Upper lobe of left lung (tissue), 6 donors: ENCODE results near the gene SLC38A11. TPM values are rescaled to one million over a fixed set of nuclear protein-coding genes. Genes with fewer than 3 reads are reported as not detected.

ENCODE experiments used
- ATAC-seq, 2 donors: fragments of 200-7000 bp; cut with Tn5 transposase; one replicate each; pipeline ENCODE4 v1.9.1; 2022; ENCODE audit warnings: mild to moderate bottlenecking in 2 of 2, moderate library complexity in 2 of 2; ENCODE audit not compliant: low FRiP score in 2 of 2
- DNase-seq, 2 donors: peaks; one replicate each; pipeline ENCODE4 v3.0.0-alpha.2; 2019 to 2020
- H3K27ac ChIP-seq, 4 donors: fragments of 200-600 bp; sonication (generic); one replicate each; pipeline ENCODE4 v1.5.1; 2016 to 2019
- H3K27me3 ChIP-seq, 4 donors: fragments of 200-600 bp; sonication (generic); one replicate each; pipeline ENCODE4 v1.5.1; 2017 to 2019
- H3K36me3 ChIP-seq, 4 donors: fragments of 200-600 bp; sonication (generic); one replicate each; pipeline ENCODE4 v1.5.1; 2016 to 2019
- H3K4me1 ChIP-seq, 4 donors: fragments of 200-600 bp; sonication (generic); one replicate each; pipeline ENCODE4 v1.5.1; 2018 to 2019
- H3K4me3 ChIP-seq, 4 donors: fragments of 200-600 bp; sonication (generic); one replicate each; pipeline ENCODE4 v1.5.1; 2017 to 2019; ENCODE audit warnings: mild to moderate bottlenecking in 2 of 4, moderate library complexity in 1 of 4
- H3K9me3 ChIP-seq, 4 donors: fragments of 200-600 bp; sonication (generic); one replicate each; pipeline ENCODE4 v1.5.1; 2018 to 2019
- EP300 ChIP-seq, 4 donors: sonication (generic); formaldehyde crosslinking; IDR thresholded peaks; one replicate each; pipeline ENCODE4 v1.5.1; 2017; ENCODE audit warnings: antibody characterized with exemption in 4 of 4, control low read depth in 2 of 4
- POLR2A ChIP-seq, 4 donors: fragments of 450-650 bp; IDR thresholded peaks; one replicate each; pipeline ENCODE4 v1.5.1; 2016 to 2017; ENCODE audit warnings: antibody characterized with exemption in 4 of 4, mild to moderate bottlenecking in 2 of 4
- POLR2AphosphoS5 ChIP-seq, 2 donors: sonication (generic); formaldehyde crosslinking; IDR thresholded peaks; one replicate each; pipeline ENCODE4 v1.5.1; 2017; ENCODE audit warnings: antibody characterized with exemption in 2 of 2
- WGBS, 2 donors: methylation state at CpG; one replicate each; pipeline ENCODE4 v1.1.5; 2017 to 2018; 5-methylcytosine and 5-hydroxymethylcytosine counted together
- total RNA-seq, 6 donors: library from RNA; depleted of rRNA in 4 of 6; stranded (reverse); fragments of >200 nt in 4 of 6; gene quantifications; one replicate each; pipeline versions ENCODE4 v1.1.0 to v1.2.1, GENCODE V29; 2016 to 2021
- TF ChIP-seq, protein P1 (sequence below), 6 experiments: fragments of 450-650 bp in 4 of 6; fragments of 200-600 bp in 2 of 6; sonication (generic) in 2 of 6; IDR thresholded peaks; one replicate each; pipeline ENCODE4 v1.5.1; 2016 to 2019; ENCODE audit warnings: antibody characterized with exemption in 6 of 6
- donor health status: DM: no; HTN: no; CAD: no; lungs with moderate emphysema.
- donor health status: DM: no; HTN: yes; CAD: no; lungs with severe emphysema.

The SLC38A11 gene
- total RNA-seq, 6 donors from 2014 or later, result 0.17 to 0.40 (median 0.30) TPM; not detected in 2

DNA sequence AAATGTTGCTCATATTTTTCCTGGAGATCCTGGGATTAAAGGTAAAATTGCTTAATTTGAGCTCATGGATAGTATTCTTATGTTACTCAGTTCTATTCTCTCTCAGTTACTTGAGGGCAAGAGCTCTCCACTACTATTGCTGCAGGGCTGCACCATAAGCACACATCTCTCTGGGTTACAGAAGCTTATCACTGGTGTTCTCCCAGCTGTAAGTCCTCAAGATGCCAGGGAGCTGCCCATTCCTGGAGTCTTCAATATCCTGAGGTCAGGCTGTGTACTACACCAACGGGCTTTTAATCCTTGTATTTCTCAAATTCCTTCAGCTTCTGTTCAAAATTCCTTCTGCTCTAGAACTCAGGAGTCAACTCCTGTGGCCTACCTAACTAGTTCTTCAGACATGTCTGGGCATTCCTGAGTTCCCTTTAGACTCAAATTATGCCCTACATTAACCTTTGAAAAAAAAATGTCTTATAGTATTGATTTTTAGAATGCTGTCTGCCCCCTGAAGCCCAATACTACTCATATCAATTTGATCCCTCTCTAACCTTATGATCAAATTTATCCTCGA lies 96.0 kb downstream of the SLC38A11 start:
- Histone ChIP-seq H3K4me3 (no peak overlapping the region), H3K27ac (no peak overlapping the region), H3K9me3 (no peaks in the 10 kb centered on the region), H3K27me3 (no peaks in the 10 kb centered on the region), H3K36me3 (no peaks in the 10 kb centered on the region), H3K4me1 (no peaks in the 10 kb centered on the region)
- WGBS, 2 donors, result 63 to 72% methylated on average over 2 of the region's 2 CpGs
- ATAC-seq, result no peak
- DNase-seq, result no peak
- TF ChIP-seq POLR2A (IDR thresholded peaks at IDR 0.05) (no peak), POLR2AphosphoS5 (IDR thresholded peaks at IDR 0.05) (no peak), EP300 (IDR thresholded peaks at IDR 0.05) (no peak)
- TF ChIP-seq, protein P1, sequence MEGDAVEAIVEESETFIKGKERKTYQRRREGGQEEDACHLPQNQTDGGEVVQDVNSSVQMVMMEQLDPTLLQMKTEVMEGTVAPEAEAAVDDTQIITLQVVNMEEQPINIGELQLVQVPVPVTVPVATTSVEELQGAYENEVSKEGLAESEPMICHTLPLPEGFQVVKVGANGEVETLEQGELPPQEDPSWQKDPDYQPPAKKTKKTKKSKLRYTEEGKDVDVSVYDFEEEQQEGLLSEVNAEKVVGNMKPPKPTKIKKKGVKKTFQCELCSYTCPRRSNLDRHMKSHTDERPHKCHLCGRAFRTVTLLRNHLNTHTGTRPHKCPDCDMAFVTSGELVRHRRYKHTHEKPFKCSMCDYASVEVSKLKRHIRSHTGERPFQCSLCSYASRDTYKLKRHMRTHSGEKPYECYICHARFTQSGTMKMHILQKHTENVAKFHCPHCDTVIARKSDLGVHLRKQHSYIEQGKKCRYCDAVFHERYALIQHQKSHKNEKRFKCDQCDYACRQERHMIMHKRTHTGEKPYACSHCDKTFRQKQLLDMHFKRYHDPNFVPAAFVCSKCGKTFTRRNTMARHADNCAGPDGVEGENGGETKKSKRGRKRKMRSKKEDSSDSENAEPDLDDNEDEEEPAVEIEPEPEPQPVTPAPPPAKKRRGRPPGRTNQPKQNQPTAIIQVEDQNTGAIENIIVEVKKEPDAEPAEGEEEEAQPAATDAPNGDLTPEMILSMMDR (IDR thresholded peaks at IDR 0.05), result no peak

DNA sequence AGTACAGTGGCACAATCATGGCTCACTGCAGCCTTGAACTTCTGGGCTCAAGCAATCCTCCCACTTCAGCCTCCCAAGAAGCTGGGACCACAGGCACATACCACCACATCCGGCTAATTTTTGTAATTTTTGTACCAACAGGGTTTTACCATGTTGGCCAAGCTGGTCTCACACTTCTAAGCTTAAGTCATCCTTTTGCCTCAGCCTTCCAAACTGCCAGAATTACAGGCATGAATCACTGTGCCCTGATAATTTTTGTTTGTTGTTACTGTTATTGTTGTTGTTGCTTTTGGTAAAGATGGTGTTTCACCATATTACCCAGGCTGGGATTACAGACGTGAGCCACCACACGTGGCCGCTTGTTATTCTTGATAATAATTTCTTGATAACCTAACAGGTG lies 103.2 kb downstream of the SLC38A11 start:
- 86 to 94% methylated on average over 4 of the region's 4 CpGs for WGBS, 2 donors
- TF ChIP-seq POLR2AphosphoS5 (IDR thresholded peaks at IDR 0.05) (no peak), EP300 (IDR thresholded peaks at IDR 0.05) (no peak), POLR2A (IDR thresholded peaks at IDR 0.05) (no peak)
- TF ChIP-seq, protein P1 (IDR thresholded peaks at IDR 0.05), result no peak
- H3K4me1 ChIP-seq, result peaks cover 0 to 4% (median 0%) of the 10 kb centered on the region in 4 donors
- H3K27ac ChIP-seq, result no peak overlapping the region
- DNase-seq, result no peak
- H3K27me3 ChIP-seq, result no peaks in the 10 kb centered on the region
- ATAC-seq, result no peak
- H3K36me3 ChIP-seq, result no peaks in the 10 kb centered on the region
- H3K4me3 ChIP-seq, result no peak overlapping the region
- H3K9me3 ChIP-seq, result no peaks in the 10 kb centered on the region

DNA sequence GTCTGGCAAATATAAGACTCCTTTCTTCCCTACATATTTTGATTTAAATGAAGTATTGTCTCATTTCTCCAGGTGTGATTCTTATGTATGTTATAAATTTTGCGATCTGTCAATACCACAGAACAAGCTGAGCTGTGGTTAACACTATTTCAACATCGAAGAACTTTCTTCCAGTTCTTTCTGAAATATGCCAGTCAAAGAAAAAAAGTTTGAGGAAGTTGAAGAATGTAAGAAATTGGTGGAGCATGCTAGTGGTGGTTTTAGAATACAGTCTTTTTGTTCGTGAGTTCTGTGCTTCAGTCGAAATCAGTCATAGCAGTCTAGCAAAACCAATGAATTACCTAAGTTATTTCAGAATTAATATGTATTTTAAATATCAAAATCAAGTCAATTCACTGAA lies 105.1 kb downstream of the SLC38A11 start:
- H3K27ac ChIP-seq, result no peak overlapping the region

DNA sequence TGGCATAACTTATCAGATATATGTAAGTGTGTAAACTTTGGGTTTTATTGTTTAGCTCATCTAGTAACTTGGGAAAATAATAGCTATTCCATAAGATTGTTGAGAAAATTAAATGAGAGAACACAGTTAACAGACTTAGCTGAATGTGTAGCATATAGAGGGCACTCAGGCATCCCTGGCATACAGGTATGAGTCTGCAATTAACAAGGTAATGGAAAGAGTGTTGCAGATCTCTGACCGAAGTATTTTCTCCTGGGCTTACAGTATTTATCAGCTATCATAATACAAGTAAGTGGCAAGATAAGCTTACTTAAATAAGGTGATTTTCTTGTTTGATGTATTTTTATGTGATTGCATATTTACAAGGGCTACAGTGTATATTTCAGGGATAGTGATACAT lies 105.8 kb downstream of the SLC38A11 start:
- Histone ChIP-seq H3K9me3 (no peaks in the 10 kb centered on the region), H3K4me3 (no peak overlapping the region), H3K36me3 (no peaks in the 10 kb centered on the region), H3K27me3 (no peaks in the 10 kb centered on the region), H3K4me1 (peaks cover 0 to 4% (median 0%) of the 10 kb centered on the region in 4 donors), H3K27ac (no peak overlapping the region)
- DNase-seq, result no peak
- TF ChIP-seq EP300 (IDR thresholded peaks at IDR 0.05) (no peak), POLR2A (IDR thresholded peaks at IDR 0.05) (no peak), POLR2AphosphoS5 (IDR thresholded peaks at IDR 0.05) (no peak)
- TF ChIP-seq, protein P1 (IDR thresholded peaks at IDR 0.05), result no peak
- no peak for ATAC-seq
- 63 to 71% methylated on average over 1 of the region's 1 CpG for WGBS, 2 donors

More for the DNA sequence above, 105.1 kb downstream of the SLC38A11 start:
- no peaks in the 10 kb centered on the region for H3K36me3 ChIP-seq
- no peaks in the 10 kb centered on the region for H3K9me3 ChIP-seq
- peaks cover 0 to 4% (median 0%) of the 10 kb centered on the region in 4 donors for H3K4me1 ChIP-seq
- H3K27me3 ChIP-seq, result no peaks in the 10 kb centered on the region
- 49 to 65% methylated on average over 4 of the region's 4 CpGs for WGBS, 2 donors
- ATAC-seq, result no peak
- no peak for TF ChIP-seq EP300 (IDR thresholded peaks at IDR 0.05)
- no peak for TF ChIP-seq POLR2AphosphoS5 (IDR thresholded peaks at IDR 0.05)
- TF ChIP-seq, protein P1 (IDR thresholded peaks at IDR 0.05), result no peak
- no peak for TF ChIP-seq POLR2A (IDR thresholded peaks at IDR 0.05)
- no peak overlapping the region for H3K4me3 ChIP-seq
- DNase-seq, result no peak
